GM23338 (cell line): Measurements from ENCODE around the gene GPR108. TPM values are rescaled to one million over a fixed set of nuclear protein-coding genes. Genes with fewer than 3 reads are reported as not detected.

ENCODE experiments used
- ATAC-seq: fragments of 200-7000 bp; cut with Tn5 transposase; 3 replicates; pipeline ENCODE4 v1.9.1; 2020
- DNase-seq: peaks from one replicate; pipeline ENCODE4 v3.0.0-alpha.2; 2015; ENCODE audit warnings: low spot score
- H2AFZ ChIP-seq: fragments of 200-600 bp; sonication (generic); 2 replicates; pipeline ENCODE4 v1.8.0; 2016; ENCODE audit warnings: antibody characterized with exemption, mild to moderate bottlenecking, moderate library complexity
- H3F3A ChIP-seq: fragments of 200-600 bp; sonication (generic); replicated peaks from 2 replicates; pipeline ENCODE4 v1.8.0; 2017; ENCODE audit warnings: antibody characterized with exemption, mixed run types, low read depth
- H3K27ac ChIP-seq: fragments of 200-600 bp; sonication (generic); 2 replicates; pipeline ENCODE4 v1.6.1; 2016; ENCODE audit warnings: low read depth
- H3K27me3 ChIP-seq: fragments of 200-600 bp; sonication (generic); 2 replicates; pipeline ENCODE4 v1.8.0; 2016; ENCODE audit warnings: mild to moderate bottlenecking, mixed run types, moderate library complexity; ENCODE audit not compliant: insufficient read depth
- H3K36me3 ChIP-seq: fragments of 200-600 bp; sonication (generic); 2 replicates; pipeline ENCODE4 v1.8.0; 2016; ENCODE audit warnings: mild to moderate bottlenecking; ENCODE audit not compliant: insufficient read depth
- H3K4me1 ChIP-seq: fragments of 200-600 bp; sonication (generic); 2 replicates; pipeline ENCODE4 v1.8.0; 2016; ENCODE audit warnings: mild to moderate bottlenecking, moderate library complexity; ENCODE audit not compliant: insufficient read depth
- H3K4me2 ChIP-seq: fragments of 200-600 bp; sonication (generic); 2 replicates; pipeline ENCODE4 v1.7.1; 2017; ENCODE audit warnings: mixed run types
- H3K4me3 ChIP-seq: fragments of 200-600 bp; sonication (generic); 2 replicates; pipeline ENCODE4 v1.6.1; 2016; ENCODE audit warnings: mixed run types
- H3K79me2 ChIP-seq: fragments of 200-600 bp; sonication (generic); replicated peaks from 2 replicates; pipeline ENCODE4 v1.8.0; 2017; ENCODE audit warnings: mild to moderate bottlenecking; ENCODE audit not compliant: insufficient read depth
- H3K9me2 ChIP-seq: fragments of 200-600 bp; sonication (generic); 2 replicates; pipeline ENCODE4 v1.8.0; 2017; ENCODE audit not compliant: insufficient read depth
- H4K20me1 ChIP-seq: fragments of 200-600 bp; sonication (generic); replicated peaks from 2 replicates; pipeline ENCODE4 v1.8.0; 2017; ENCODE audit warnings: mild to moderate bottlenecking; ENCODE audit not compliant: insufficient read depth
- H3K27ac Mint-ChIP-seq: 2 replicates; pipeline ENCODE4 v1.8.0; 2020; ENCODE audit warnings: inconsistent platforms, mild to moderate bottlenecking, moderate library complexity, mixed read lengths
- H3K27me3 Mint-ChIP-seq: 3 replicates; pipeline ENCODE4 v1.8.0; 2022; ENCODE audit warnings: low read depth, mild to moderate bottlenecking, moderate library complexity, mixed read lengths, inconsistent platforms; ENCODE audit not compliant: insufficient read depth, poor library complexity
- H3K36me3 Mint-ChIP-seq: 3 replicates; pipeline ENCODE4 v1.8.0; 2021; ENCODE audit warnings: low read depth, mild to moderate bottlenecking, inconsistent platforms, moderate library complexity, mixed read lengths
- H3K4me1 Mint-ChIP-seq: 3 replicates; pipeline ENCODE4 v1.8.0; 2020; ENCODE audit warnings: mild to moderate bottlenecking, inconsistent platforms, mixed read lengths
- H3K4me3 Mint-ChIP-seq: 3 replicates; pipeline ENCODE4 v1.8.0; 2021; ENCODE audit warnings: moderate library complexity, mild to moderate bottlenecking, inconsistent platforms, mixed read lengths
- H3K9me3 Mint-ChIP-seq: 3 replicates; pipeline ENCODE4 v1.8.0; 2020; ENCODE audit warnings: moderate library complexity, mild to moderate bottlenecking, inconsistent platforms, mixed read lengths
- CREB1 ChIP-seq: fragments of 250-450 bp; sonication (Bioruptor Pico); IDR thresholded peaks from 2 replicates; pipeline ENCODE4 v1.5.0; 2020; ENCODE audit warnings: low read depth, mild to moderate bottlenecking, moderate library complexity
- ETS1 ChIP-seq: IDR thresholded peaks from 2 replicates; pipeline ENCODE4 v1.6.1; 2016; ENCODE audit warnings: antibody characterized with exemption
- EZH2 ChIP-seq: fragments of 200-600 bp; sonication (generic); IDR thresholded peaks from one replicate; pipeline ENCODE4 v1.8.0; 2017; ENCODE audit warnings: antibody characterized with exemption, mild to moderate bottlenecking, low read depth; ENCODE audit not compliant: unreplicated experiment
- EZH2phosphoT487 ChIP-seq: fragments of 200-600 bp; sonication (generic); IDR thresholded peaks from one replicate; pipeline ENCODE4 v1.8.1; 2018; ENCODE audit warnings: antibody characterized with exemption; ENCODE audit not compliant: unreplicated experiment
- JUNB ChIP-seq: IDR thresholded peaks from one replicate; pipeline ENCODE4 v1.6.1; 2016; ENCODE audit warnings: antibody characterized with exemption; ENCODE audit not compliant: unreplicated experiment
- NANOG ChIP-seq: IDR thresholded peaks from 2 replicates; pipeline ENCODE4 v1.6.1; 2016; ENCODE audit warnings: antibody characterized with exemption, borderline replicate concordance
- POLR2AphosphoS5 ChIP-seq: IDR thresholded peaks from 2 replicates; pipeline ENCODE4 v1.6.1; 2016; ENCODE audit warnings: antibody characterized with exemption, low read depth
- STAT1 ChIP-seq: IDR thresholded peaks from one replicate; pipeline ENCODE4 v1.6.1; 2016; ENCODE audit warnings: antibody characterized with exemption; ENCODE audit not compliant: unreplicated experiment
- ZNF114 ChIP-seq: fragments of 250-450 bp; sonication (Bioruptor Pico); IDR thresholded peaks from 2 replicates; pipeline ENCODE4 v1.5.0; 2020; ENCODE audit warnings: mild to moderate bottlenecking, moderate library complexity
- ZNF331 ChIP-seq: fragments of 250-450 bp; sonication (Bioruptor Pico); IDR thresholded peaks from 2 replicates; pipeline ENCODE4 v1.5.0; 2020; ENCODE audit warnings: low read depth, mild to moderate bottlenecking, moderate library complexity
- polyA plus RNA-seq: library from polyadenylated mRNA; unstranded; fragments of >200 nt; fragmentation: Nextera tagmentation; extraction: Ambion mirVana; gene quantifications from 2 replicates; pipeline ENCODE4 v1.2.1, GENCODE V29; 2016
- total RNA-seq: library from RNA; depleted of rRNA; stranded (reverse); fragments of >200 nt; shearing (Covaris generic); gene quantifications from 2 replicates; pipeline ENCODE4 v1.2.3, GENCODE V29; 2014
- TF ChIP-seq, protein P1 (sequence below): IDR thresholded peaks from one replicate; pipeline ENCODE4 v1.6.1; 2018; ENCODE audit warnings: antibody characterized with exemption; ENCODE audit not compliant: unreplicated experiment
- TF ChIP-seq, protein P2 (sequence below), 2 experiments: fragments of 200-600 bp in 1 of 2; sonication (generic) in 1 of 2; conservative IDR thresholded peaks; 2 replicates each; pipeline versions ENCODE4 v1.5.1 to v1.6.1; 2016 to 2017; ENCODE audit warnings: antibody characterized with exemption in 2 of 2, low read depth in 2 of 2, mild to moderate bottlenecking in 2 of 2, moderate library complexity in 1 of 2

The GPR108 gene
- total and polyA plus RNA-seq, 2 experiments from 2014 or later = 44.8 to 57.9 TPM

DNA sequence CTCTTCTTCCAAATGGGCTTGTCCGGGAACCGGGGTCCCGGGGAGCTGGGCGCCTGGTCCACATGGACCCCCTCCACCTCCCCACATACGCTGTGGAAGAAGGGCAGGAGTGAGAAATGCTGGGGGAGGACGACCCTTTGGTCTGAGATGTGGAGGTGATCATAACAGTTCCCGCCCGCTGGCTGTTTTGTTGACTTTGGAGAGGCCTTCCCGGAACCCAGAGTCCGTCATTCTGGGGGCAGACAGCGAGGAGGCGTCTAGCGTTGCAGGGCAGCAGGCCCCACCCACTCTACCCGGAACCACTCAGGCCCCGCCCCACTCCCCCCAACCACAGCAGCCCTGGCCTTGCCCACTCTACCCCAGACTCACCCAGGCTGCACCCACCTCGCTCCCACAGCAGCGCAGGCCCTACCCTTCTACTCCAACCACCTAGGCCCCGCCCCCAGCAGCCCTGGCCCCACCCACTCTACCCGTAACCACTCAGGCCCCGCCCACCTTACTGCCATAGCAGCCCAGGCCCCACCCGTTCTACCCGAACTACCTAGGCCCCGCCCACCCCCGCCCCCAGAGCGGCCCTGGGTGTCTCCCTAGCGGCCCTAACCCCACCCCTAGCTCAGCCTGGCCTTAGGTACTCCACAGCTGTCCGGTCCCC, 7.1 kb downstream of the GPR108 start:
- Histone ChIP-seq H3F3A (no peaks in the 10 kb centered on the region), H4K20me1 (0 out of 2 replicates have a peak, but pooled peaks cover 2% of the 10 kb centered on the region), H3K79me2 (0 out of 2 replicates have a peak, but pooled peaks cover 4% of the 10 kb centered on the region), H3K4me2 (peak overlapping the region; percentile 72), H3K4me1 (peaks cover 11% of the 10 kb centered on the region), H3K9me2 (no peaks in the 10 kb centered on the region), H3K27me3 (no peaks in the 10 kb centered on the region), H3K4me3 (peak overlapping the region; percentile 46; the same call in 1 of the 2 replicates), H3K27ac (peak overlapping the region; percentile 66), H3K36me3 (no peaks in the 10 kb centered on the region), H2AFZ (no peak overlapping the region)
- Mint-ChIP-seq H3K27me3 (peaks cover 5% of the 10 kb centered on the region), H3K9me3 (peaks cover 3% of the 10 kb centered on the region; the same call in 2 of the 3 replicates), H3K27ac (no peak overlapping the region), H3K36me3 (peaks cover 10% of the 10 kb centered on the region; the same call in 2 of the 3 replicates), H3K4me1 (peaks cover 7% of the 10 kb centered on the region; the same call in 2 of the 3 replicates), H3K4me3 (no peak overlapping the region)
- ATAC-seq = peak; percentile 91
- DNase-seq = peak; percentile 98
- no peak for TF ChIP-seq EZH2phosphoT487
- TF ChIP-seq, protein P1, sequence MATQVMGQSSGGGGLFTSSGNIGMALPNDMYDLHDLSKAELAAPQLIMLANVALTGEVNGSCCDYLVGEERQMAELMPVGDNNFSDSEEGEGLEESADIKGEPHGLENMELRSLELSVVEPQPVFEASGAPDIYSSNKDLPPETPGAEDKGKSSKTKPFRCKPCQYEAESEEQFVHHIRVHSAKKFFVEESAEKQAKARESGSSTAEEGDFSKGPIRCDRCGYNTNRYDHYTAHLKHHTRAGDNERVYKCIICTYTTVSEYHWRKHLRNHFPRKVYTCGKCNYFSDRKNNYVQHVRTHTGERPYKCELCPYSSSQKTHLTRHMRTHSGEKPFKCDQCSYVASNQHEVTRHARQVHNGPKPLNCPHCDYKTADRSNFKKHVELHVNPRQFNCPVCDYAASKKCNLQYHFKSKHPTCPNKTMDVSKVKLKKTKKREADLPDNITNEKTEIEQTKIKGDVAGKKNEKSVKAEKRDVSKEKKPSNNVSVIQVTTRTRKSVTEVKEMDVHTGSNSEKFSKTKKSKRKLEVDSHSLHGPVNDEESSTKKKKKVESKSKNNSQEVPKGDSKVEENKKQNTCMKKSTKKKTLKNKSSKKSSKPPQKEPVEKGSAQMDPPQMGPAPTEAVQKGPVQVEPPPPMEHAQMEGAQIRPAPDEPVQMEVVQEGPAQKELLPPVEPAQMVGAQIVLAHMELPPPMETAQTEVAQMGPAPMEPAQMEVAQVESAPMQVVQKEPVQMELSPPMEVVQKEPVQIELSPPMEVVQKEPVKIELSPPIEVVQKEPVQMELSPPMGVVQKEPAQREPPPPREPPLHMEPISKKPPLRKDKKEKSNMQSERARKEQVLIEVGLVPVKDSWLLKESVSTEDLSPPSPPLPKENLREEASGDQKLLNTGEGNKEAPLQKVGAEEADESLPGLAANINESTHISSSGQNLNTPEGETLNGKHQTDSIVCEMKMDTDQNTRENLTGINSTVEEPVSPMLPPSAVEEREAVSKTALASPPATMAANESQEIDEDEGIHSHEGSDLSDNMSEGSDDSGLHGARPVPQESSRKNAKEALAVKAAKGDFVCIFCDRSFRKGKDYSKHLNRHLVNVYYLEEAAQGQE = no peak
- no peak for TF ChIP-seq CREB1 (CRISPR knock-in tag)
- TF ChIP-seq JUNB = no peak
- no peak for TF ChIP-seq ZNF331 (CRISPR knock-in tag)

DNA sequence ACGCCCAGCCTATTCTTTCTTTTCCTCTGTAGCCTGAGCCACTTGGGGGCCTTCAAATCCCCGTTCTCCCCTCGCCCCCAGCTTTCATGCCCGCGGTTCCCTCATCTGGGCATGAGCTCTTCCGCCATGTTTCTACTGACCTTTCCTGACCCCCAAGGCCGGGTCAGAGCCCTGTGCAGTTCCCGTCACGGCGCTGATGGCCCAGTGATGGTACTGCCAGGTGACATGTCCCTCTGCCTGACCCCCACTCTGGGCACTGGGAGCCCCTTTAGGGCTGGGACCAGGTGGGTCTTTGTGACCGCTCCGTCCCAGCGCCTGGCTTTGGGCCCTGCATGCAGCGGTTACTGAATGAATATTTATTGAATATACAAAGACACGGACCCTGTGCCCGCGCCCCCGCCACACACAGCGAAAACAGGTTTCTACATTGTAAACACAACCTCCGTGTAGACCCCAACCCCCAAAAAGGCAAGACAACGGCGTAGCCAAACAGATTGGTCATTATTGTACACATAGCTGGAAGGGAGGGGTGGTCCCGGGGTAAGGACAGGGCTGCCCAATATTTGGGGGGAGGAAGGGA, 7.7 kb downstream of the GPR108 start:
- Histone ChIP-seq H2AFZ (no peak overlapping the region), H3K4me1 (peaks cover 9% of the 10 kb centered on the region; the same call in 1 of the 2 replicates), H4K20me1 (0 out of 2 replicates have a peak, but pooled peaks cover 2% of the 10 kb centered on the region), H3F3A (no peaks in the 10 kb centered on the region), H3K27me3 (no peaks in the 10 kb centered on the region), H3K4me3 (peak overlapping the region; percentile 46; the same call in 1 of the 2 replicates), H3K9me2 (no peaks in the 10 kb centered on the region), H3K79me2 (no peaks in the 10 kb centered on the region), H3K27ac (peak overlapping the region; percentile 66), H3K4me2 (peak overlapping the region; percentile 72), H3K36me3 (no peaks in the 10 kb centered on the region)
- H3K36me3 Mint-ChIP-seq = peaks cover 10% of the 10 kb centered on the region; the same call in 2 of the 3 replicates
- H3K27me3 Mint-ChIP-seq = peaks cover 5% of the 10 kb centered on the region
- ATAC-seq = no peak
- no peak overlapping the region for H3K4me3 Mint-ChIP-seq
- no peak for DNase-seq
- H3K4me1 Mint-ChIP-seq = peaks cover 4% of the 10 kb centered on the region; the same call in 2 of the 3 replicates
- peaks cover 3% of the 10 kb centered on the region; the same call in 2 of the 3 replicates for H3K9me3 Mint-ChIP-seq
- H3K27ac Mint-ChIP-seq = no peak overlapping the region
- TF ChIP-seq, protein P1 = no peak
- TF ChIP-seq JUNB = no peak
- no peak for TF ChIP-seq EZH2
- no peak for TF ChIP-seq ZNF331 (CRISPR knock-in tag)
- TF ChIP-seq, protein P2, sequence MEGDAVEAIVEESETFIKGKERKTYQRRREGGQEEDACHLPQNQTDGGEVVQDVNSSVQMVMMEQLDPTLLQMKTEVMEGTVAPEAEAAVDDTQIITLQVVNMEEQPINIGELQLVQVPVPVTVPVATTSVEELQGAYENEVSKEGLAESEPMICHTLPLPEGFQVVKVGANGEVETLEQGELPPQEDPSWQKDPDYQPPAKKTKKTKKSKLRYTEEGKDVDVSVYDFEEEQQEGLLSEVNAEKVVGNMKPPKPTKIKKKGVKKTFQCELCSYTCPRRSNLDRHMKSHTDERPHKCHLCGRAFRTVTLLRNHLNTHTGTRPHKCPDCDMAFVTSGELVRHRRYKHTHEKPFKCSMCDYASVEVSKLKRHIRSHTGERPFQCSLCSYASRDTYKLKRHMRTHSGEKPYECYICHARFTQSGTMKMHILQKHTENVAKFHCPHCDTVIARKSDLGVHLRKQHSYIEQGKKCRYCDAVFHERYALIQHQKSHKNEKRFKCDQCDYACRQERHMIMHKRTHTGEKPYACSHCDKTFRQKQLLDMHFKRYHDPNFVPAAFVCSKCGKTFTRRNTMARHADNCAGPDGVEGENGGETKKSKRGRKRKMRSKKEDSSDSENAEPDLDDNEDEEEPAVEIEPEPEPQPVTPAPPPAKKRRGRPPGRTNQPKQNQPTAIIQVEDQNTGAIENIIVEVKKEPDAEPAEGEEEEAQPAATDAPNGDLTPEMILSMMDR (conservative IDR thresholded peaks at IDR 0.05; ENCODE audit: low read depth in 2 of 2) = no peak
- no peak for TF ChIP-seq POLR2AphosphoS5
- no peak for TF ChIP-seq ETS1
- no peak for TF ChIP-seq STAT1
- no peak for TF ChIP-seq CREB1 (CRISPR knock-in tag)
- no peak for TF ChIP-seq ZNF114 (CRISPR knock-in tag)
- no peak for TF ChIP-seq NANOG
- TF ChIP-seq EZH2phosphoT487 = no peak
